GM18517 (cell line): ENCODE measurements around the gene ECE1.

Experiments used
- ATAC-seq: cut with Tn5 transposase; IDR thresholded peaks from one replicate; pipeline ENCODE4 v1.9.1; 2021; ENCODE audit warnings: mild to moderate bottlenecking, moderate library complexity; ENCODE audit not compliant: unreplicated experiment

ECE1 gene

GRCh38 chr1:21289700-21290545 is at the start of gene ECE1:
ECE1 (minus strand) TSS chr1:21290463; CDS start chr1:21290414, 49 bp downstream.
- no peak for ATAC-seq

GRCh38 chr1:21339356-21340229 is 49.3 kb upstream of the ECE1 start:
- no peak for ATAC-seq

- ATAC-seq = no peak
Observed at GRCh38 chr1:21338573-21339355, 48.5 kb upstream of the ECE1 start.

- no peak for ATAC-seq
Observed at GRCh38 chr1:21337928-21338572, 47.8 kb upstream of the ECE1 start.

- no peak for ATAC-seq
Observed at GRCh38 chr1:21337454-21337927, 47.2 kb upstream of the ECE1 start.

GRCh38 chr1:21337010-21337437 is 46.8 kb upstream of the ECE1 start:
- ATAC-seq = no peak

- ATAC-seq = no peak
Observed at GRCh38 chr1:21335750-21336224, 45.5 kb upstream of the ECE1 start.

- no peak for ATAC-seq
Observed at GRCh38 chr1:21335088-21335691, 44.9 kb upstream of the ECE1 start.

GRCh38 chr1:21334214-21335087 is 44.2 kb upstream of the ECE1 start:
- ATAC-seq = peak; percentile 75

- ATAC-seq = no peak
Observed at GRCh38 chr1:21333824-21334213, 43.6 kb upstream of the ECE1 start.

- no peak for ATAC-seq
Observed at GRCh38 chr1:21332554-21333311, 42.5 kb upstream of the ECE1 start.

GRCh38 chr1:21331752-21332478 is 41.7 kb upstream of the ECE1 start:
- ATAC-seq = no peak

- ATAC-seq = no peak
Observed at GRCh38 chr1:21330544-21330943, 40.3 kb upstream of the ECE1 start.

GRCh38 chr1:21329209-21329844 is 39.1 kb upstream of the ECE1 start:
- ATAC-seq = no peak

- no peak for ATAC-seq
Observed at GRCh38 chr1:21327566-21328323, 37.5 kb upstream of the ECE1 start.

- ATAC-seq = no peak
Observed at GRCh38 chr1:21326861-21327344, 36.6 kb upstream of the ECE1 start.
